GM23338 (cell line): Measurements from ENCODE around the gene TBCD.

Source experiments
- CREB1 ChIP-seq: fragments of 250-450 bp; sonication (Bioruptor Pico); IDR thresholded peaks from 2 replicates; pipeline ENCODE4 v1.5.0; 2020; ENCODE audit warnings: low read depth, mild to moderate bottlenecking, moderate library complexity
- ETS1 ChIP-seq: IDR thresholded peaks from 2 replicates; pipeline ENCODE4 v1.6.1; 2016; ENCODE audit warnings: antibody characterized with exemption
- EZH2 ChIP-seq: fragments of 200-600 bp; sonication (generic); IDR thresholded peaks from one replicate; pipeline ENCODE4 v1.8.0; 2017; ENCODE audit warnings: antibody characterized with exemption, mild to moderate bottlenecking, low read depth; ENCODE audit not compliant: unreplicated experiment
- EZH2phosphoT487 ChIP-seq: fragments of 200-600 bp; sonication (generic); IDR thresholded peaks from one replicate; pipeline ENCODE4 v1.8.1; 2018; ENCODE audit warnings: antibody characterized with exemption; ENCODE audit not compliant: unreplicated experiment
- JUNB ChIP-seq: IDR thresholded peaks from one replicate; pipeline ENCODE4 v1.6.1; 2016; ENCODE audit warnings: antibody characterized with exemption; ENCODE audit not compliant: unreplicated experiment
- POLR2AphosphoS5 ChIP-seq: IDR thresholded peaks from 2 replicates; pipeline ENCODE4 v1.6.1; 2016; ENCODE audit warnings: antibody characterized with exemption, low read depth
- STAT1 ChIP-seq: IDR thresholded peaks from one replicate; pipeline ENCODE4 v1.6.1; 2016; ENCODE audit warnings: antibody characterized with exemption; ENCODE audit not compliant: unreplicated experiment
- TF ChIP-seq, protein P1 (sequence below), 2 experiments: fragments of 200-600 bp in 1 of 2; sonication (generic) in 1 of 2; conservative IDR thresholded peaks; 2 replicates each; pipeline versions ENCODE4 v1.5.1 to v1.6.1; 2016 to 2017; ENCODE audit warnings: antibody characterized with exemption in 2 of 2, low read depth in 2 of 2, mild to moderate bottlenecking in 2 of 2, moderate library complexity in 1 of 2
- TF ChIP-seq, protein P2 (sequence below): IDR thresholded peaks from one replicate; pipeline ENCODE4 v1.6.1; 2018; ENCODE audit warnings: antibody characterized with exemption; ENCODE audit not compliant: unreplicated experiment

GRCh38 chr17:82862737-82863382, 111.0 kb downstream of the TBCD start:
- TF ChIP-seq, protein P1, sequence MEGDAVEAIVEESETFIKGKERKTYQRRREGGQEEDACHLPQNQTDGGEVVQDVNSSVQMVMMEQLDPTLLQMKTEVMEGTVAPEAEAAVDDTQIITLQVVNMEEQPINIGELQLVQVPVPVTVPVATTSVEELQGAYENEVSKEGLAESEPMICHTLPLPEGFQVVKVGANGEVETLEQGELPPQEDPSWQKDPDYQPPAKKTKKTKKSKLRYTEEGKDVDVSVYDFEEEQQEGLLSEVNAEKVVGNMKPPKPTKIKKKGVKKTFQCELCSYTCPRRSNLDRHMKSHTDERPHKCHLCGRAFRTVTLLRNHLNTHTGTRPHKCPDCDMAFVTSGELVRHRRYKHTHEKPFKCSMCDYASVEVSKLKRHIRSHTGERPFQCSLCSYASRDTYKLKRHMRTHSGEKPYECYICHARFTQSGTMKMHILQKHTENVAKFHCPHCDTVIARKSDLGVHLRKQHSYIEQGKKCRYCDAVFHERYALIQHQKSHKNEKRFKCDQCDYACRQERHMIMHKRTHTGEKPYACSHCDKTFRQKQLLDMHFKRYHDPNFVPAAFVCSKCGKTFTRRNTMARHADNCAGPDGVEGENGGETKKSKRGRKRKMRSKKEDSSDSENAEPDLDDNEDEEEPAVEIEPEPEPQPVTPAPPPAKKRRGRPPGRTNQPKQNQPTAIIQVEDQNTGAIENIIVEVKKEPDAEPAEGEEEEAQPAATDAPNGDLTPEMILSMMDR (conservative IDR thresholded peaks at IDR 0.05; ENCODE audit: low read depth in 2 of 2): no peak
- TF ChIP-seq POLR2AphosphoS5 (no peak), STAT1 (no peak), EZH2 (no peak), EZH2phosphoT487 (no peak), JUNB (no peak), ETS1 (no peak), CREB1 (CRISPR knock-in tag) (no peak)
- TF ChIP-seq, protein P2, sequence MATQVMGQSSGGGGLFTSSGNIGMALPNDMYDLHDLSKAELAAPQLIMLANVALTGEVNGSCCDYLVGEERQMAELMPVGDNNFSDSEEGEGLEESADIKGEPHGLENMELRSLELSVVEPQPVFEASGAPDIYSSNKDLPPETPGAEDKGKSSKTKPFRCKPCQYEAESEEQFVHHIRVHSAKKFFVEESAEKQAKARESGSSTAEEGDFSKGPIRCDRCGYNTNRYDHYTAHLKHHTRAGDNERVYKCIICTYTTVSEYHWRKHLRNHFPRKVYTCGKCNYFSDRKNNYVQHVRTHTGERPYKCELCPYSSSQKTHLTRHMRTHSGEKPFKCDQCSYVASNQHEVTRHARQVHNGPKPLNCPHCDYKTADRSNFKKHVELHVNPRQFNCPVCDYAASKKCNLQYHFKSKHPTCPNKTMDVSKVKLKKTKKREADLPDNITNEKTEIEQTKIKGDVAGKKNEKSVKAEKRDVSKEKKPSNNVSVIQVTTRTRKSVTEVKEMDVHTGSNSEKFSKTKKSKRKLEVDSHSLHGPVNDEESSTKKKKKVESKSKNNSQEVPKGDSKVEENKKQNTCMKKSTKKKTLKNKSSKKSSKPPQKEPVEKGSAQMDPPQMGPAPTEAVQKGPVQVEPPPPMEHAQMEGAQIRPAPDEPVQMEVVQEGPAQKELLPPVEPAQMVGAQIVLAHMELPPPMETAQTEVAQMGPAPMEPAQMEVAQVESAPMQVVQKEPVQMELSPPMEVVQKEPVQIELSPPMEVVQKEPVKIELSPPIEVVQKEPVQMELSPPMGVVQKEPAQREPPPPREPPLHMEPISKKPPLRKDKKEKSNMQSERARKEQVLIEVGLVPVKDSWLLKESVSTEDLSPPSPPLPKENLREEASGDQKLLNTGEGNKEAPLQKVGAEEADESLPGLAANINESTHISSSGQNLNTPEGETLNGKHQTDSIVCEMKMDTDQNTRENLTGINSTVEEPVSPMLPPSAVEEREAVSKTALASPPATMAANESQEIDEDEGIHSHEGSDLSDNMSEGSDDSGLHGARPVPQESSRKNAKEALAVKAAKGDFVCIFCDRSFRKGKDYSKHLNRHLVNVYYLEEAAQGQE: no peak
